Stomach smooth muscle (tissue), 2 donors: Measurements from ENCODE around the gene FAM83G.
"Not testable (repeated sequence)": the region's sequence is repeated elsewhere in the genome, so short reads cannot be mapped to it uniquely, and the experiment has no call there.

Experiments
- H3K27ac ChIP-seq: one replicate; pipeline ENCODE4 v1.7.0; 2013; ENCODE audit warnings: mild to moderate bottlenecking, low read length, inconsistent platforms
- H3K27me3 ChIP-seq, 2 donors: one replicate each; pipeline ENCODE4 v1.7.0; 2013; ENCODE audit warnings: low read length in 2 of 2; ENCODE audit not compliant: insufficient read depth in 2 of 2, control insufficient read depth in 1 of 2
- H3K36me3 ChIP-seq, 2 donors: one replicate each; pipeline ENCODE4 v1.7.0; 2013; ENCODE audit warnings: low read length in 2 of 2; ENCODE audit not compliant: control insufficient read depth in 2 of 2, insufficient read depth in 2 of 2
- H3K4me1 ChIP-seq: one replicate; pipeline ENCODE4 v1.7.0; 2013; ENCODE audit warnings: low read length; ENCODE audit not compliant: control insufficient read depth, insufficient read depth
- H3K4me3 ChIP-seq, 2 donors: one replicate each; pipeline ENCODE4 v1.7.0; 2013; ENCODE audit warnings: low read length in 2 of 2
- H3K9ac ChIP-seq, 2 donors: one replicate each; pipeline ENCODE4 v1.7.0; 2013; ENCODE audit warnings: low read length in 2 of 2, mild to moderate bottlenecking in 1 of 2
- H3K9me3 ChIP-seq, 2 donors: one replicate each; pipeline ENCODE4 v1.7.0; 2013; ENCODE audit warnings: low read length in 2 of 2; ENCODE audit not compliant: control insufficient read depth in 2 of 2
- donor health status: healthy.
- donor health status: Pancreatic carcinoma.

Gene FAM83G

GRCh38 chr17:19037547-19037946 is 33.0 kb upstream of the FAM83G start:
- not testable (repeated sequence) for H3K36me3 ChIP-seq, H3K9me3 ChIP-seq, H3K4me1 ChIP-seq, H3K9ac ChIP-seq, H3K27me3 ChIP-seq, H3K27ac ChIP-seq, H3K4me3 ChIP-seq

DNA sequence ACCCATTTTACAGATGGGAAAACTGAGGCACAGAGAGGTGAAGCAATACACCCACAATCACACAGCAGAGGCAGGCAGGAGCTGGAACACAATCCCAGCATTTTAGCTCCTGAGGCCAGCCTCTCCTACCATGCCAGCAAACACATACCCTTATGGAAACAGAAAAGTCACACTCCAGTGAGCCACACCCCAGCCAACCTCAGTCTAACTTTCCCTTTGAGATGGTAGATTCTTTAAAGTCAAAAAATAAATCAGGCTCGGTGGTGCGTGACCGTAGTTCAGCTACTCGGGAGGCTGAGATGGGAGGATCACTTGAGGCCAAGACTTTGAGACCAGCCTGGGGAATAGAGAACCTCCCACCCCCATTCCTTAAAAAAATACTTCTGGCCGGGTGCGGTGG is 31.6 kb upstream of the FAM83G start:
- H3K27me3 ChIP-seq, H3K4me3 ChIP-seq, H3K36me3 ChIP-seq, H3K9ac ChIP-seq, H3K4me1 ChIP-seq, H3K27ac ChIP-seq, H3K9me3 ChIP-seq: not testable (repeated sequence)

- H3K36me3 ChIP-seq, H3K27me3 ChIP-seq, H3K27ac ChIP-seq, H3K9me3 ChIP-seq, H3K9ac ChIP-seq, H3K4me3 ChIP-seq, H3K4me1 ChIP-seq: not testable (repeated sequence)
Measured at GRCh38 chr17:19032377-19032988, 27.9 kb upstream of the FAM83G start.

DNA sequence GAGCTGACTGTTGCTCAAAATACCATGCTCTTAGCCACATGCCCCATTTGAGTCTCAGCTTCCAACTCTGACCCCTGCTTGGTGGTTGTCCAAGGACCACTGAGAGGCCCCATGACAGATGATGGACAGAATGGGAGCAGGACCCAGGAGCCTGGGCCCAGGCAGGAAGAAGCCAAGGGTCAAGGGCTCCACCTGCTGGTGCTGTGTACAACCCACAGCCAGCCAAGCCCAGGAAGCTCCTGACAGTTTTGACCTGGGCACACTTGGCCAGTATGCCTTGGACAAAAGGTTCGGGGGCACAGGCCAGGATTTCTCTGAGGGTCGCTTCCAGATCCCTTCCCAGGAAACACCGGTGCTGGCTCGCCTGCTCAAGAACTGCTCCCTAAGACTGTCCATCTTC is 27.2 kb upstream of the FAM83G start:
- H3K9ac ChIP-seq, H3K36me3 ChIP-seq, H3K4me3 ChIP-seq, H3K27ac ChIP-seq, H3K4me1 ChIP-seq, H3K27me3 ChIP-seq, H3K9me3 ChIP-seq: not testable (repeated sequence)

DNA sequence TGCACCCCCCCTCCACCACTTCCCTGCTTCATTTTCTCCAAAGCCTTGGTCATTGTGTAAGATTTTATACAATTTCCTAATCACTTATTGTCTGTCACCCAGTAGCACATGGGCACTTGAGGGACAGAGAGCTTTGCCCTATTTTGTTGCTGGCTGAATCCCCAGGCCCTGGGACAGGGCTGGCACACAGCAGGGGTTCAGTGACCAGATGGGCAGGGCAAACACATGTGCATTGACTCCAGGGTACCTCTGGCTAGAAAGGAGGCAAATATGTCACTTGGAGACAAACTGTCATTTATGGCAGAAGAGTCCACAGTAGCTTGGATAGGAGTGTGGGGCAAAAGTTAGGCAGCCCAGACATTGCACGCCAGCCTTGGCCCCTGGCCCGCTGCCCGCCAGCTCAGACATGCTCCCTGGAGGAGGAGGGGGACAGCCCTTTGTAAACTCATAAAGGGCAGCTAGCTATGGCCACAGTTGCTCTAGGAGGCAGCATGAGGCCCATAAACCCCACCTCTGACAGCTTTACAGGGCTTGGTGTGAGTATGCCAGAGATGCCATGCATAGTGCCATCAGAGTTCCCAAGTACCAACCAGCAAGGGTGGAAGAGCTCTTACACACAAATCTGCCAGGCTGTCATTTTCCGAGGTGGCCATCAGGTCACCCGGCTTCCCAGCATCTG is 26.3 kb upstream of the FAM83G start:
- H3K9ac ChIP-seq, H3K4me3 ChIP-seq, H3K9me3 ChIP-seq, H3K27ac ChIP-seq, H3K36me3 ChIP-seq, H3K4me1 ChIP-seq, H3K27me3 ChIP-seq: not testable (repeated sequence)

DNA sequence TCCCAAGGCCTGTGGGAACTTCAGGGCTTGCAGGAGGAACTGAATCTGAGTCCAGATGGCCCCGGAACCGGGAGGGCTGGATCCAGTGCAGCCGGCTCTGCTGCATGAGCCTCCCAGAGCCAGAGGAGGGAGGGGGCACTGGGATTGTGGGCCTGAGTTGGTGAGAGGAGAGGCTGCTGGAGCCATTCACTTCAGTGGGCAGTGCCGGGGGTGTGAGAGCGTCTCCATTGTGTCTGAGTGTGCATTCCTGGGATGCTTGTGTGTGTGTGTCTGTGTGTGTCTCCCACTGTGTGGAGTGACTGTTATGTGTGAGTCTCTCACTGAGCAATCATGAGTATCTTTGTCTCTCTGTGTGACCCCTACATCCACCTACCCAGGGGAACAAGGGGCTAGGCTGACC is 25.2 kb upstream of the FAM83G start:
- H3K27me3 ChIP-seq, H3K9me3 ChIP-seq: not testable (repeated sequence)

GRCh38 chr17:19028671-19029070 is 24.1 kb upstream of the FAM83G start:
- H3K27ac ChIP-seq, H3K27me3 ChIP-seq, H3K4me1 ChIP-seq, H3K9ac ChIP-seq, H3K4me3 ChIP-seq, H3K9me3 ChIP-seq, H3K36me3 ChIP-seq: not testable (repeated sequence)

More for the DNA sequence above, 25.2 kb upstream of the FAM83G start:
- H3K9ac ChIP-seq, H3K4me1 ChIP-seq, H3K27ac ChIP-seq, H3K4me3 ChIP-seq, H3K36me3 ChIP-seq: not testable (repeated sequence)

DNA sequence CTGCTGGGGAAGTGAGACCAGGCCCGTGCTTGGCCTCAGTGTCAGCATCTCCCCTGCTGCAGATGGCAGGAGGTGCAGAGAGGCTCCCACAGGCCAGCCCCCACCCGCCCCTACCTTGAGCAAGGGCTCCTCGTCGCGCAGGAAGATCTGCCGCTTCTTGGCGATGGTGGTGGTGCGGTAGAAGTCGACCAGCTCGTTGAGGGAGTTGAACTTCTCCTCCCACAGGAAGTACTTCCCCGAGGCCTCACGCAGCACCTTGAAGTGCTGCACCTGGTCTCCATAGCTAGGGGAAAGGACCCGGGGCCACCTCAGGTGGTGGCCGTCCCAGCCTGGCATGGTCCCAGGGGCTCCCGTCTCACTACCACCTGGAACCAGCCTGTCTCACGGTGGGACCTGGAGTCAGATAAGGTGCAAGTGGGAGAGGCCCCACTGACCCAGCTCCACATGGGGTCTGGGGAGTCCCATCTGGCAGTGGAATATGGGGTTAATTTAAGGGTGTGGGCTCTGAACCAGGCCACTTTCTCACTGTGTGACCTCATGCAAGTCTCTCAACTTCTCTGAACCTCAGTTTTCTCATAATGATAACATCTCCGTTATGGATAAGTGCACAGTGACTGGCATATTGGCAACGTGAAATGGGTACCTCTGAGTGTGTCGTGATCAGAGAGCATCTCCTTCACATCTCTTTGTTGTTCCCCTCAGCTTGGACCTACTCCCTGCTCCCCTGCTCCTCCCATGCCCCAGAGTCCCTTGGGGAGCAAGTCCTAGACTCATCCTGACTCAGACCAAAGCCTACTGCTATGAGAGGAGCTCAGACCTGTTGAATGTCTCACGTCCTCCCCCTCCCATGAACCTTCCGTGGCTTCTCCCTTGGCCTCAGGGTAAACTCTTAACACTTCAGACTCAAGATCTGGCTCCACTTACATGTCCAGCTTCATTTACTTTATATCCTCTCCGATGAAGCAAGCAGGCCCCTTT is 19.8 kb upstream of the FAM83G start:
- no peak overlapping the region for H3K4me3 ChIP-seq
- no peaks in the 10 kb centered on the region for H3K36me3 ChIP-seq
- no peaks in the 10 kb centered on the region for H3K9me3 ChIP-seq
- H3K9ac ChIP-seq: no peak overlapping the region
- no peak overlapping the region for H3K27ac ChIP-seq
- H3K4me1 ChIP-seq: no peaks in the 10 kb centered on the region
- H3K27me3 ChIP-seq: no peaks in the 10 kb centered on the region

DNA sequence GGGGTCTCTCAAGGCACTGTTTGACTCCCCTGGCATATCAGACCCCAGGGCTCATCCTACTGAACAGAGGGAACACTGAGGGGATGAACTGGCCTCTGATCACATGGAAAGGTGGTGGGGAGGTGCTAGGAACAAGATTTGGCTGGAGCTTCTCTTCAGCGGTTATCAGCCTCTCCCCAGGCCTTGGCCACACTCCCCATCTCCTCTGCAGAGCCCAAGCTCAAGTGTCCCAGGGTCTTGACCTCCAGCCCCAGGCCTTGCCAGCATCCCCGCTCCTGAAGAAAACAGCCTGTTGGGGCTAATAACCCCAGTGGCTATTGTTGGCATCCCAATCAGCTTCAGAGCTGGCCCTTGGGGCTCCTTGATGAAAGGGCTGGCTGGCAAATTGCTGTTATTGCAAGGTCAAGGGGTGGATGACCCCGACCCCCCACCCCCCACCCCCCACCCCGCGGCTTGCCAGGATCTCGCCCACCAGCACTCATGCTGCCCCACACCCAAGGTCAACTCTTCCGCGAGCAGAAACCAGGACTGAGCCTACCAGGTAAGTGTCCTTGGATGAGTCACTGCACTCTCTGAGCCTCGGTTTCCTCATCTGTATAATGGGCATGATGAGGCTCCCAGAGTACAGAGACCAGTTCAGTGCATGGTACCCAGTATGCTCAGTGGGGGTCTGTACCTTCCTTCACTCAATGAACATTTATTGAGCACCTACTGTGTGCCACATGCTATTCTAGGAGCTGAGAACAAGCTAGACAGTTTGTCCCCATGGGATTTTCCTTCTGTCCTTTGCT is 18.8 kb upstream of the FAM83G start:
- Histone ChIP-seq H3K27ac (no peak overlapping the region), H3K9me3 (no peaks in the 10 kb centered on the region), H3K4me3 (no peak overlapping the region), H3K4me1 (no peaks in the 10 kb centered on the region), H3K27me3 (peaks cover 0 to 2% of the 10 kb centered on the region in 2 donors), H3K36me3 (no peaks in the 10 kb centered on the region), H3K9ac (no peak overlapping the region)

DNA sequence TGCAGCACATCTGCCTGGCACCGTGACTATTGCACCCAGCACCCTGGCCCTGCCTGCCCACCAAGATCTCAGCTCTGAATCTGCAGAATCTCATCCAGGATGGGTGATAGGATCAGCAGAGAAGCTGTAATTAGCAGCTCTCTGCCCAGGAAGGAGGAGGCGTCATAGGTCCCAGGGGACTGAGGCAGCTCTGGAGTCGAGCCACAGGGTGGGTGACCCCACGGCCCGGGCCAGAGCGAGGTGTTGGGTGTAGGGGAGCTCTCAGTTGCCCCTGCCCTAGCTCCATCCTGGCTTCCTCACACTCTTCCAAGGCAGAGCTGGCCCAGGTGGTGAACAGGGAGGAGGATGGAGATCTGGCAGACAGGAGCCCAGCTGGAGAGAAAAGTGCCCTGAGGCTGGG is 18.2 kb upstream of the FAM83G start:
- H3K27me3 ChIP-seq: peaks cover 0 to 2% of the 10 kb centered on the region in 2 donors

More for the DNA sequence above, 18.2 kb upstream of the FAM83G start:
- Histone ChIP-seq H3K36me3 (no peaks in the 10 kb centered on the region), H3K9ac (no peak overlapping the region), H3K9me3 (no peaks in the 10 kb centered on the region), H3K4me1 (no peaks in the 10 kb centered on the region), H3K27ac (no peak overlapping the region), H3K4me3 (no peak overlapping the region)
